ENCODE data around the gene IQGAP1. TPM values are rescaled to one million over a fixed set of nuclear protein-coding genes. Genes with fewer than 3 reads are reported as not detected.
A peak's percentile ranks its signal among the peaks of the same experiment; 100 is the strongest.

Gene IQGAP1
- total RNA-seq, 1 donor from 2014 or later: 35.4 TPM

DNA sequence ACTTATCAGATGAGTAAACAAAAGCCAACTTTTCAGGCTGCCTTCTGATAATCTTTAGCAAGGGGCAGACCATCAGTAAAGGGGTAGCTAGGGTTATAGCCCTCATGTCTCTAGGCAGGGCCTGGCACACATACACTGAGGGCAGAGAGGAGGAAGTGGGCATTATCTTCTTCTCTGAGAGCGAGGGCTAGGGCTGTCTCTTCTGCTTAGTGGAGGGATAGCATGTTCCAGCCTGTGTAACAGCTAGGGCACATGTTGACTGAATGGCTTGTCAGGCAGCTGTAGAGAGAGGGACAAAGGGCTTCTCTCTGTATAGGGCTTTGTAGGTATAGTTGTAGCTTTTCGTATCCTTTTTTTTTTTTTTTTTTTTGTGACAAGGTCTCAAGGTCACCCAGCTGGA lies 159.5 kb downstream of the IQGAP1 start:
- ATAC-seq (peak; percentile 69), DNase-seq (no peak)
- intact Hi-C loops (cut with micrococcal nuclease): no loop called here

DNA sequence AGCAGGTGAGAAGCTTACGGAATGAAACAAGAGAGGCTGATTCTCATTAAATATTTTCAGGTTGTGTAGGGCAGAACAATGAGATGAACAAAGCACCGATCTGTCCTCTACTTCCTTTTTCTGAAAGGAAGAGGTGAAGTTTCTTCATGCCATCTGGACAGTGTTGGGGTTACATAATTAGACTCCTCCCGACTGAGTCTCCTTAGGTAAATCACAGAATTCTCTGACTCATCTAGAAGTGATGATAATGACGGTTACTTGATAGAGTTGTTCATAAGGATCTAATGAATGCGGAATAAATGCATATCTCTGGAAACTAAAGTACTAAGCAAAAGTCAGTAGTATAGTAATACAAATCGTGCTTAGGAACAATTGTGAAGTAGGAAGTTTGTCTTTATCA lies 162.9 kb downstream of the IQGAP1 start:
- DNase-seq: no peak
- ATAC-seq: no peak
- intact Hi-C loops (cut with micrococcal nuclease): no loop called here

Other genes with a start within 250 kb of the IQGAP1 start
- gene SEMA4B, start 186.9 kb upstream of the IQGAP1 start, total RNA-seq: 23.9 TPM
- 71.7 TPM for gene CIB1, start 154.3 kb upstream of the IQGAP1 start, total RNA-seq
- gene GDPGP1, start 154.0 kb upstream of the IQGAP1 start, total RNA-seq: 13.8 TPM
- gene TTLL13, start 138.7 kb upstream of the IQGAP1 start, total RNA-seq: 0.20 TPM
- 117 TPM for gene NGRN, start 122.6 kb upstream of the IQGAP1 start, total RNA-seq
- 4.9 TPM for gene ZNF774, start 36.0 kb upstream of the IQGAP1 start, total RNA-seq
- gene CRTC3, start 141.7 kb downstream of the IQGAP1 start, total RNA-seq: 29.8 TPM